ENCODE data around the gene GABRR2.

DNA sequence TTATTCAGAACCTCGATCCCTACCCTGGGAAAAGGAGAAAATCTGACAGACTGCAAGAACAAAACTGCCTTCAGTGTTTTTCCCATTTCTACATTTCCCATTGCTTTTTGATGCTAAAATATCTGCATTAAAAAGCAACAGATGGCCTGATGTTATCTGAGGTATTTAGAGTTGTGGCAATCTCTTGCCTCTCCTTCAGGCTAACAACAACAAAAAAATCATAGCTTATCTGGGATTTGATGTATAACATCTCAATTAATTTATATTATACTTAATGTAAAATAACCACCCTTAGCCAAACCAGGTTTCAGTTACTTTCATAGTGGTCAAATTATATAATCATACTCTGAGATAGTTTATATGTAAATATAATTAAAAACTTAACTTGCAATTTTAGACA lies 15.8 kb upstream of the GABRR2 start:
- TF ChIP-seq POLR2AphosphoS5 (IDR thresholded peaks at IDR 0.05) (no peak), POLR2A (IDR thresholded peaks at IDR 0.05) (no peak)
- TF ChIP-seq, protein P1, sequence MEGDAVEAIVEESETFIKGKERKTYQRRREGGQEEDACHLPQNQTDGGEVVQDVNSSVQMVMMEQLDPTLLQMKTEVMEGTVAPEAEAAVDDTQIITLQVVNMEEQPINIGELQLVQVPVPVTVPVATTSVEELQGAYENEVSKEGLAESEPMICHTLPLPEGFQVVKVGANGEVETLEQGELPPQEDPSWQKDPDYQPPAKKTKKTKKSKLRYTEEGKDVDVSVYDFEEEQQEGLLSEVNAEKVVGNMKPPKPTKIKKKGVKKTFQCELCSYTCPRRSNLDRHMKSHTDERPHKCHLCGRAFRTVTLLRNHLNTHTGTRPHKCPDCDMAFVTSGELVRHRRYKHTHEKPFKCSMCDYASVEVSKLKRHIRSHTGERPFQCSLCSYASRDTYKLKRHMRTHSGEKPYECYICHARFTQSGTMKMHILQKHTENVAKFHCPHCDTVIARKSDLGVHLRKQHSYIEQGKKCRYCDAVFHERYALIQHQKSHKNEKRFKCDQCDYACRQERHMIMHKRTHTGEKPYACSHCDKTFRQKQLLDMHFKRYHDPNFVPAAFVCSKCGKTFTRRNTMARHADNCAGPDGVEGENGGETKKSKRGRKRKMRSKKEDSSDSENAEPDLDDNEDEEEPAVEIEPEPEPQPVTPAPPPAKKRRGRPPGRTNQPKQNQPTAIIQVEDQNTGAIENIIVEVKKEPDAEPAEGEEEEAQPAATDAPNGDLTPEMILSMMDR (IDR thresholded peaks at IDR 0.05) = no peak

Measured in prostate gland (tissue), 2 donors.